Erythroblast (primary cell): ENCODE data around the gene OR9Q2.
"Not testable (repeated sequence)": the region's sequence is repeated elsewhere in the genome, so short reads cannot be mapped to it uniquely, and the experiment has no call there.

ENCODE experiments used
- GATA1 ChIP-seq: IDR thresholded peaks from 2 replicates; pipeline ENCODE4 v1.6.1; 2011; ENCODE audit warnings: low read depth, mild to moderate bottlenecking, control low read depth, low read length, moderate library complexity
- POLR2A ChIP-seq: IDR thresholded peaks from 2 replicates; pipeline ENCODE4 v1.6.1; 2011; ENCODE audit warnings: mild to moderate bottlenecking, low read length

GRCh38 chr11:58212420-58212819, 23.6 kb downstream of the OR9Q2 start, which contains the start of gene OR1S1:
- TF ChIP-seq POLR2A, GATA1: not testable (repeated sequence)
